ENCODE measurements around the gene MT1B. TPM values are rescaled to one million over a fixed set of nuclear protein-coding genes. Genes with fewer than 3 reads are reported as not detected.

The MT1B gene
- total RNA-seq, 1 experiment from 2014 or later, result not detected

Other genes with a start within 250 kb of the MT1B start
- gene AMFR, start 226.3 kb upstream of the MT1B start, total RNA-seq (2014; rRNA removed; shearing (Covaris generic)), result 197 and 258 TPM in 2 replicates
- gene NUDT21, start 200.6 kb upstream of the MT1B start, total RNA-seq (2014; rRNA removed; shearing (Covaris generic)), result 97.8 and 132 TPM in 2 replicates
- gene OGFOD1, start 200.3 kb upstream of the MT1B start, total RNA-seq (2014; rRNA removed; shearing (Covaris generic)), result 67.0 and 69.8 TPM in 2 replicates
- 28.8 and 54.4 TPM in 2 replicates for gene BBS2, start 131.9 kb upstream of the MT1B start, total RNA-seq (2014; rRNA removed; shearing (Covaris generic))
- not detected in 2 replicates for gene MT4, start 86.8 kb upstream of the MT1B start, total RNA-seq (2014; rRNA removed; shearing (Covaris generic))
- gene MT3, start 62.4 kb upstream of the MT1B start, total RNA-seq (2014; rRNA removed; shearing (Covaris generic)), result not detected in 2 replicates
- 48.4 and 69.6 TPM in 2 replicates for gene MT2A, start 43.3 kb upstream of the MT1B start, total RNA-seq (2014; rRNA removed; shearing (Covaris generic))
- 63.9 and 155 TPM in 2 replicates for gene MT1E, start 26.1 kb upstream of the MT1B start, total RNA-seq (2014; rRNA removed; shearing (Covaris generic))
- gene MT1M, start 19.2 kb upstream of the MT1B start, total RNA-seq (2014; rRNA removed; shearing (Covaris generic)), result 0.74 and 7.0 TPM in 2 replicates
- not detected in 2 replicates for gene MT1A, start 13.2 kb upstream of the MT1B start, total RNA-seq (2014; rRNA removed; shearing (Covaris generic))
- not detected in 2 replicates for gene MT1F, start 6.1 kb downstream of the MT1B start, total RNA-seq (2014; rRNA removed; shearing (Covaris generic))
- not detected in 2 replicates for gene MT1G, start 16.2 kb downstream of the MT1B start, total RNA-seq (2014; rRNA removed; shearing (Covaris generic))
- not detected in 2 replicates for gene MT1H, start 17.9 kb downstream of the MT1B start, total RNA-seq (2014; rRNA removed; shearing (Covaris generic))
- gene MT1X, start 30.6 kb downstream of the MT1B start, total RNA-seq (2014; rRNA removed; shearing (Covaris generic)), result 42.4 and 49.3 TPM in 2 replicates
- gene NUP93, start 78.2 kb downstream of the MT1B start, total RNA-seq (2014; rRNA removed; shearing (Covaris generic)), result 102 TPM in 2 replicates
- not detected in 2 replicates for gene SLC12A3, start 213.3 kb downstream of the MT1B start, total RNA-seq (2014; rRNA removed; shearing (Covaris generic))